Osteoblast (primary cell): ENCODE measurements around the gene LRP1B. TPM values are rescaled to one million over a fixed set of nuclear protein-coding genes. Genes with fewer than 3 reads are reported as not detected.

Experiments used
- DNase-seq: peaks from one replicate; pipeline ENCODE4 v3.0.0; 2011; ENCODE audit warnings: low spot score, mixed read lengths; ENCODE audit not compliant: insufficient read length; ENCODE audit errors: missing footprints
- H2AFZ ChIP-seq: 2 replicates; pipeline ENCODE4 v1.6.0; 2011; ENCODE audit warnings: mild to moderate bottlenecking, low read length
- H3K27ac ChIP-seq: 2 replicates; pipeline ENCODE4 v1.5.1; 2011; ENCODE audit warnings: mild to moderate bottlenecking, low read depth, low read length, moderate library complexity
- H3K27me3 ChIP-seq: 2 replicates; pipeline ENCODE4 v1.6.0; 2012; ENCODE audit warnings: mild to moderate bottlenecking, control low read depth, inconsistent platforms, low read length, moderate library complexity; ENCODE audit not compliant: insufficient read depth
- H3K36me3 ChIP-seq: 2 replicates; pipeline ENCODE4 v1.5.1; 2011; ENCODE audit warnings: mild to moderate bottlenecking, low read length, control low read depth, moderate library complexity; ENCODE audit not compliant: insufficient read depth
- H3K4me1 ChIP-seq: 2 replicates; pipeline ENCODE4 v1.5.1; 2011; ENCODE audit warnings: mild to moderate bottlenecking, low read length, control low read depth, moderate library complexity; ENCODE audit not compliant: insufficient read depth
- H3K4me2 ChIP-seq: 2 replicates; pipeline ENCODE4 v1.6.0; 2011; ENCODE audit warnings: mild to moderate bottlenecking, low read length; ENCODE audit not compliant: insufficient read depth
- H3K4me3 ChIP-seq: fragments of 200-600 bp; sonication (generic); 3 replicates; pipeline ENCODE4 v1.5.1; 2012; ENCODE audit warnings: mild to moderate bottlenecking, low read length, inconsistent platforms; ENCODE audit not compliant: insufficient read depth
- H3K79me2 ChIP-seq: 2 replicates; pipeline ENCODE4 v1.6.0; 2012; ENCODE audit warnings: mild to moderate bottlenecking, low read length, control low read depth, inconsistent platforms; ENCODE audit not compliant: insufficient read depth
- H3K9me3 ChIP-seq: 2 replicates; pipeline ENCODE4 v1.5.1; 2011; ENCODE audit warnings: low read depth, low read length, control low read depth
- H4K20me1 ChIP-seq: 2 replicates; pipeline ENCODE4 v1.6.0; 2012; ENCODE audit warnings: mild to moderate bottlenecking, low read length, control low read depth; ENCODE audit not compliant: insufficient read depth
- total RNA-seq: library from RNA; depleted of rRNA; stranded (reverse); fragments of >200 nt; gene quantifications from 2 replicates; pipeline ENCODE4 v1.2.3, GENCODE V29; 2012
- TF ChIP-seq, protein P1 (sequence below): IDR thresholded peaks from 2 replicates; pipeline ENCODE4 v1.5.1; 2011; ENCODE audit warnings: mild to moderate bottlenecking, low read depth, low read length, moderate library complexity; ENCODE audit errors: extremely low read depth

LRP1B gene
- total RNA-seq, 1 donor: not detected

DNA sequence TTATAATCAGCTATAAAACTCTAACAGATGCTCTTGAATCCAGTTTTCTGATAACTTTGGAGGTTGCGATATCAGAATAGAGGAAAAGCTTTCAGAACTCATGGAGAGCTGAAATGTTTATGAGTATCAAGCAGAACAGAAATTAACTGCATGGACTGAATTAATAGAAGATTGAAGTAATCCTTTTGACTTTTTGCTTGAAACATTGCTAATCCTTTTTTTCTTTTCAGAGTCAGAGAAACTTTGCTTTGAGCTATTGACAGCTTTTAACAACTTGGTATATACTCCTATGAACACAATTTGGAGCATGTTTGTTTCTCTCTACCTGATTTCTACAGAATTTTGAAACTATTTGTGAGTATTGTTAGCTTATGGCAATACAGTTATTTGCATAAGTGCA lies 1254.8 kb downstream of the LRP1B start:
- no peaks in the 10 kb centered on the region for H3K36me3 ChIP-seq
- no peaks in the 10 kb centered on the region for H4K20me1 ChIP-seq
- no peak overlapping the region for H3K4me2 ChIP-seq
- H3K4me3 ChIP-seq: no peak overlapping the region
- no peaks in the 10 kb centered on the region for H3K9me3 ChIP-seq
- H3K27ac ChIP-seq: no peak overlapping the region
- H3K27me3 ChIP-seq: no peaks in the 10 kb centered on the region
- H3K79me2 ChIP-seq: no peaks in the 10 kb centered on the region
- TF ChIP-seq, protein P1, sequence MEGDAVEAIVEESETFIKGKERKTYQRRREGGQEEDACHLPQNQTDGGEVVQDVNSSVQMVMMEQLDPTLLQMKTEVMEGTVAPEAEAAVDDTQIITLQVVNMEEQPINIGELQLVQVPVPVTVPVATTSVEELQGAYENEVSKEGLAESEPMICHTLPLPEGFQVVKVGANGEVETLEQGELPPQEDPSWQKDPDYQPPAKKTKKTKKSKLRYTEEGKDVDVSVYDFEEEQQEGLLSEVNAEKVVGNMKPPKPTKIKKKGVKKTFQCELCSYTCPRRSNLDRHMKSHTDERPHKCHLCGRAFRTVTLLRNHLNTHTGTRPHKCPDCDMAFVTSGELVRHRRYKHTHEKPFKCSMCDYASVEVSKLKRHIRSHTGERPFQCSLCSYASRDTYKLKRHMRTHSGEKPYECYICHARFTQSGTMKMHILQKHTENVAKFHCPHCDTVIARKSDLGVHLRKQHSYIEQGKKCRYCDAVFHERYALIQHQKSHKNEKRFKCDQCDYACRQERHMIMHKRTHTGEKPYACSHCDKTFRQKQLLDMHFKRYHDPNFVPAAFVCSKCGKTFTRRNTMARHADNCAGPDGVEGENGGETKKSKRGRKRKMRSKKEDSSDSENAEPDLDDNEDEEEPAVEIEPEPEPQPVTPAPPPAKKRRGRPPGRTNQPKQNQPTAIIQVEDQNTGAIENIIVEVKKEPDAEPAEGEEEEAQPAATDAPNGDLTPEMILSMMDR: no peak
- DNase-seq: no peak
- no peak overlapping the region for H2AFZ ChIP-seq
- no peaks in the 10 kb centered on the region for H3K4me1 ChIP-seq

DNA sequence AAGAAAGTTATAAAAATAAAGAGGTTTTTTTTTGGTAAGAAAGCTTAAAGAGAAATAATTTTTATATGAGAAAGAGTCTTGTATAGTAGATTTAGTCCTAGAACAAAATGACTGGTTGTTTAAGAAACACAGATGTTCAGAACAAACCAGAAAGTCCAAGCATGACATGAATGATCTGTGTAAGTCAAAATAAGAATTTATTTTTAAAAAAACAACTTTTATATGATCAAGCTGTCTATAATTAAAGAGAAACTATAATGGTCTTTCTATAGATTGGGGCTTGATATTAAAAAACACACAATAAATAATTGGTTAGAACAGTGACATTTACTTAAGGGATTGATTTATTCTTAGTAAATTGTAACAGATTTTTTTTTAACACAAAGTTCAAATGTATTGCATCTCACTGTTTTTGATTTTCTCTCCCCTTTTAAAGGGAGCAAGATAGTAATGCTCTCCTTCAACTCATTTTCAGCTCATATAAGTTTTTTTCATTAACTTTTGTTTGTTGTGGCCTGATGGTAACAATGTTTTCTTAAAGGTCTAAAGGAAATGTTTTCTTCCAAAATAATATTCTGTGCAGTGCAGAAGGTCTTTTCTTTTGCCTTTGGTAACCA lies 1256.8 kb downstream of the LRP1B start:
- no peak overlapping the region for H3K27ac ChIP-seq
- TF ChIP-seq, protein P1: no peak
- H3K4me1 ChIP-seq: no peaks in the 10 kb centered on the region
- H3K9me3 ChIP-seq: no peaks in the 10 kb centered on the region
- no peaks in the 10 kb centered on the region for H3K79me2 ChIP-seq
- no peaks in the 10 kb centered on the region for H3K36me3 ChIP-seq
- H3K4me2 ChIP-seq: no peak overlapping the region
- no peak overlapping the region for H2AFZ ChIP-seq
- no peaks in the 10 kb centered on the region for H4K20me1 ChIP-seq
- no peak overlapping the region for H3K4me3 ChIP-seq
- no peaks in the 10 kb centered on the region for H3K27me3 ChIP-seq
- no peak for DNase-seq

DNA sequence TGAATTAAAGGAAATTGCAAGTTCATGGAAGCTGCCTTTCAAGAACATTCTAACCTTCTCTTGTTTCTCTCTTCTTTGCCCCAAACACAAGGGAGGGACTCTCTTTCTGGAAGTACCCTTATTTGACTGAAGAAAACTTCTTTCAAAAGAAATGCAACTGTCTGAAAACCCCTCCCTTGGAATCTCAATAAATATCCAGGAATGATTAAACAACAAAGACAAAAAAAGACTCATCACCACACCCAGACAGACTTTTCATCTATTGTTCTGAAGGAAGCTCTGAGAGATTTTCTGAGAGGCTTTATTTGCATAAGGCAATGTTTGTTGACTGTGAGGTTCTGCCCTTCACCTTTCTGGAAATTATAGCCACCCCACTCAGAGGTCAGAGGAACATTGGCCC lies 1260.9 kb downstream of the LRP1B start:
- TF ChIP-seq, protein P1: no peak
- Histone ChIP-seq H3K4me3 (no peak overlapping the region), H3K27ac (no peak overlapping the region), H3K79me2 (no peaks in the 10 kb centered on the region), H3K4me1 (no peaks in the 10 kb centered on the region), H4K20me1 (no peaks in the 10 kb centered on the region), H3K27me3 (no peaks in the 10 kb centered on the region), H2AFZ (no peak overlapping the region), H3K36me3 (no peaks in the 10 kb centered on the region), H3K4me2 (no peak overlapping the region), H3K9me3 (peaks cover 3% of the 10 kb centered on the region)
- no peak for DNase-seq

DNA sequence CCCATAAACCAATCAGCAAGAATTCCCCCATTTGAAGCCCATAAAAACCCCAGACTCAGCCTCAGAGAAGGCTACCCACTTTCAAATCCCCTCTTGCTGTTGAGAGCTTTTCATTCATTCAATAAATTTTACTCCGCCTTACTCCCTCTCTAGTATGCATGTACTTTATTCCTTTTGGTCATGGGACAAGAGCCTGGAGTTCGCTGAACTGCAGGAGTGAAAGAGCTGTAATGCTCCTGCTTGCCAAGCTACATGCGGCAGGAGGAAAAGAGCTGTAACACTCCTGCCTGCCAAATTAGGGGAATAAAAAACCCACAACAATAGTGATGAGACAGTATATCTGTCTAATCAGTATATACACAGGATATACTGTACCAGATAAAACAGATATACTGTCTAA lies 1261.7 kb downstream of the LRP1B start:
- no peaks in the 10 kb centered on the region for H3K79me2 ChIP-seq
- no peak overlapping the region for H3K27ac ChIP-seq
- H3K9me3 ChIP-seq: peaks cover 3% of the 10 kb centered on the region
- no peak overlapping the region for H3K4me2 ChIP-seq
- TF ChIP-seq, protein P1: no peak
- H4K20me1 ChIP-seq: no peaks in the 10 kb centered on the region
- no peak overlapping the region for H3K4me3 ChIP-seq
- DNase-seq: no peak
- no peak overlapping the region for H2AFZ ChIP-seq
- no peaks in the 10 kb centered on the region for H3K36me3 ChIP-seq
- H3K27me3 ChIP-seq: no peaks in the 10 kb centered on the region
- H3K4me1 ChIP-seq: no peaks in the 10 kb centered on the region
